ENCODE results near the gene HLA-DOB. TPM values are rescaled to one million over a fixed set of nuclear protein-coding genes. Genes with fewer than 3 reads are reported as not detected.

The HLA-DOB gene
- total and polyA plus RNA-seq, 10 of the 15 experiments (the other 5 are each of a cell fraction or from before 2014, with no cell fraction given) = 27.4 to 79.1 (median 37.0) TPM

- Histone ChIP-seq H3K4me3 (no peak overlapping the region), H3K27ac (ENCODE audit: control insufficient read depth, insufficient read depth) (no peak overlapping the region), H3K4me2 (ENCODE audit: control insufficient read depth, insufficient read depth) (no peak overlapping the region), H3K4me1 (ENCODE audit: control insufficient read depth, insufficient read depth, low read length) (no peaks in the 10 kb centered on the region), H2AFZ (ENCODE audit: control insufficient read depth, low read depth, low read length) (no peak overlapping the region), H3K9ac (ENCODE audit: control insufficient read depth, insufficient read depth, low read length) (no peak overlapping the region), H3K27me3 (replicated peaks in 1 of 2; ENCODE audit: control insufficient read depth in 2 of 2, insufficient read depth in 2 of 2, low read length in 1 of 2) (no peaks in the 10 kb centered on the region; a peak in 1 of 4 replicates), H3K36me3 (ENCODE audit: control insufficient read depth in 2 of 2, insufficient read depth in 2 of 2, low read length in 1 of 2) (no peaks in the 10 kb centered on the region), H3K9me3 (replicated peaks; ENCODE audit: control insufficient read depth, insufficient read depth, low read length) (no peaks in the 10 kb centered on the region; the same call in 2 of the 3 replicates), H3K79me2 (ENCODE audit: control insufficient read depth, insufficient read depth, low read length) (no peaks in the 10 kb centered on the region), H4K20me1 (ENCODE audit: control insufficient read depth, insufficient read depth) (no peaks in the 10 kb centered on the region)
- intact Hi-C loops (cut with micrococcal nuclease; ENCODE audit: unreplicated experiment) = no loop called here
- DNase-seq (ENCODE audit: low read depth, low spot score) = no peak
- CTCF ChIA-PET = interaction anchor here (1.1 to 1.5 kb wide), 2 partner anchors 21 to 365 kb away, joined by 3 read pairs; no protein-coding TSS in a partner anchor
- no peak for ATAC-seq
- RAD21 ChIA-PET (ENCODE audit: unreplicated experiment) = no interaction called here
- in situ Hi-C loops (cut with MboI) = no loop called here
- BruUV-seq (replicated peaks) = no TSS peak
- no peak for FAIRE-seq
- POLR2A ChIA-PET = no interaction called here
- TF ChIP-seq HDGF (IDR thresholded peaks at IDR 0.05) = no peak
- TF ChIP-seq CEBPZ (IDR thresholded peaks at IDR 0.05; ENCODE audit: low read depth, low read length) = no peak
- TF ChIP-seq TCF7 (IDR thresholded peaks at IDR 0.05; ENCODE audit: borderline replicate concordance) = no peak
- no peak for TF ChIP-seq CBFB (IDR thresholded peaks at IDR 0.05; ENCODE audit: low read depth)
- no peak for TF ChIP-seq ATF2 (IDR thresholded peaks at IDR 0.05; ENCODE audit: low read length)
- TF ChIP-seq SRF (IDR thresholded peaks at IDR 0.05; ENCODE audit: low read depth in 2 of 2, low read length in 2 of 2) = no peak
- TF ChIP-seq USF1 (IDR thresholded peaks at IDR 0.05; ENCODE audit: borderline replicate concordance, extremely low read length, insufficient read depth, low read depth, low read length) = no peak
- TF ChIP-seq IRF5 (IDR thresholded peaks at IDR 0.05; ENCODE audit: borderline replicate concordance) = no peak
- TF ChIP-seq ZZZ3 (IDR thresholded peaks at IDR 0.05; ENCODE audit: control insufficient read depth, insufficient read length, low read depth) = no peak
- no peak for TF ChIP-seq NFYA (IDR thresholded peaks at IDR 0.05; ENCODE audit: borderline replicate concordance, low read depth, low read length)
- TF ChIP-seq ATF7 (IDR thresholded peaks at IDR 0.05; ENCODE audit: low read depth) = no peak
- TF ChIP-seq MEF2B (IDR thresholded peaks at IDR 0.05; ENCODE audit: partially characterized antibody, poor library complexity, severe bottlenecking) = no peak
- no peak for TF ChIP-seq KDM1A (IDR thresholded peaks at IDR 0.05; ENCODE audit: borderline replicate concordance)
- TF ChIP-seq TBL1XR1 (IDR thresholded peaks at IDR 0.05; ENCODE audit: low read depth, low read length) = no peak
- no peak for TF ChIP-seq ASH2L (IDR thresholded peaks at IDR 0.05; ENCODE audit: borderline replicate concordance, low read depth)
- SMC1A ChIA-PET (ENCODE audit: uncharacterized antibody, unreplicated experiment) = interaction anchor here (1.0 to 1.1 kb wide), 2 partner anchors 9 to 82 kb away, joined by 3 read pairs; no protein-coding TSS in a partner anchor
These were observed 37.8 kb downstream of the HLA-DOB start for GRCh38 chr6:32779036-32779435.

All from GM12878 (cell line).